ENCODE measurements around the gene FAM107A.

FAM107A gene

GRCh38 chr3:58591517-58592510, 14.6 kb upstream of the FAM107A start:
- no peak overlapping the region for H3K27ac ChIP-seq
- TF ChIP-seq ZFX (IDR thresholded peaks at IDR 0.05) (no peak), CTCF (conservative IDR thresholded peaks at IDR 0.05) (no peak)

GRCh38 chr3:58588030-58588614, 10.9 kb upstream of the FAM107A start:
- TF ChIP-seq CTCF (conservative IDR thresholded peaks at IDR 0.05) (no peak), ZFX (IDR thresholded peaks at IDR 0.05) (no peak)
- no peak overlapping the region for H3K27ac ChIP-seq

DNA sequence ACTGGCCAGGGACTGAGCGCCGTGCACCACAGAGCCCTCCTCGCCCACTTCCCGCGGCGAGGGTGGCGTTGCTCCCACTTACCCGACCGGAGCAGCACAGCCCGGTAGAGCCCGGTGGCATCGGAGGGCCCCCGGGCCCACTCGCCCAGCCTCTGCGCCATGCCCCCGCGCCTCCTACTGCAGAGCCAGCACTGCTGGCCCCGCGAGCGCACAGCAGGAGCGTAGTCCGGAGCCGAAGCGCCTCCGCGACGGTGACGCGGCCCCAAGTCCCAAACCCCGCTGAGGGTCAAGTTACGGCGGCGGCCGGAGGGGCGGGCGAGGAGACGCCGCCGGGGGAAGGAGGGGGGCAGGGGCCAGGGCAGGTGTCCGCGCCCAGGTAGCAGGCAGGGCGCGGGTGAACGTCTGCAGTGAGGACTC, 9.6 kb upstream of the FAM107A start:
- no peak overlapping the region for H3K27ac ChIP-seq
- TF ChIP-seq CTCF (conservative IDR thresholded peaks at IDR 0.05): no peak
- no peak for TF ChIP-seq ZFX (IDR thresholded peaks at IDR 0.05)

DNA sequence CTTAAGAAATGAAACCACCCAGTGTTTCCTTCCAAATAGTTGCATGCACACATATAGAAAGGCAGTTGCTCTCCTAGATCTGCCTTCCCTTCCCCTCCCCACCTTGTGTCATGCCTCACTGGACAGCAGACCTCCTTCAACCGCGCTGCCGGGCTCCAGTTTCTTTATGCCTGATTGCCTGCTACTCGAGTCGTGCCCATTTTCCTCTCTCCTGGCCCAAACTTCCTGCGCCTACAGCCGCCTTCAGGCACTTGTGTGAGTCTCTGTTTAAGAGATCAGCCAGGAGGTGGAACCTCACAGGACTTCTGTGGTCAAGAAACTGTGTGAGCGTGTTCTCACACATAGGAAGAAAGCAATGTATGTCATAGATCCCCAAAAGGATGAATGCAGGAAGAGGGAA, 8.8 kb upstream of the FAM107A start:
- H3K27ac ChIP-seq: no peak overlapping the region
- TF ChIP-seq ZFX (IDR thresholded peaks at IDR 0.05) (no peak), CTCF (conservative IDR thresholded peaks at IDR 0.05) (no peak)

DNA sequence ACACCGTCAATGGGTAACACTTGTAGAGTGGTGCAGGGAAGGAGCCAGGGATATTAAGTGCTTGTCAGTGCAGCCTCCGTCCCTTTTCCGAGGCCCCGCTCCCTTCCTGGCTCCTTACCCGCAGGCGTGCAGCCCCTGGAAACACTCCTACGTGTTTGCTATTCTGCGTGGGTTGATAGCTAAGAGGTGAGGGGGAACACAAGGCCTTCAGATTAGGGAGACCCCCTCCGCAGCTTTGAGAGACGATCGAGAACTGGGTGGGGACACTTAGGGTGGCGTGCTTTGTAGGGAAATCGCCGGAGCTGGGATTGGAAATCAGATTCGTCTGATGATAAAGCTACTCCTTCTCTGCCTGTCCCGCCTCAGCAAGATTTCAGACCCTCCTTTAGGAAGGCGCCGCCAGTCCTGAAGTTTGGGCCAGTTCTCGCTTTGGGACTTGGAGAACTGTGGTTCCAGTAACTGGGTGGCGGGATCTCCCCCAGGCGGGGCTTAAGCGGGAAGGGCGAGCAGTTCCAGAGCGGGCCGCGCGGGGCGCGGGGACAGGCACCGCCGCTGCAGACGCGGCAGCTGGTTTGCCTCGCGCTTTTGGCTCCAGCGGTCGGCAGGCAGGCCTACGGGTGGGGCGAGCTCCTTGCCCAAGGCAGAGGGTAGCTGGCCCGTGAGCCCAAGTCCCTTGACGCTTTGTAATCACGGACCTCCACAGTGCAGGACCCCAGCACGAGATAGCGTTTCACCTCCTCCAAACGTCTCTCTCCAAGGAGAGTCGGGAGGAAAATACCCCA, 8.0 kb upstream of the FAM107A start:
- peak; percentile 82 for TF ChIP-seq CTCF (conservative IDR thresholded peaks at IDR 0.05)
- no peak for TF ChIP-seq ZFX (IDR thresholded peaks at IDR 0.05)
- H3K27ac ChIP-seq: no peak overlapping the region; the same call in 1 of the 2 replicates

- TF ChIP-seq ZFX (IDR thresholded peaks at IDR 0.05): no peak
- TF ChIP-seq CTCF (conservative IDR thresholded peaks at IDR 0.05): no peak
- H3K27ac ChIP-seq: no peak overlapping the region; the same call in 1 of the 2 replicates
These were observed 7.5 kb upstream of the FAM107A start for GRCh38 chr3:58584690-58585004.
